HG03108 (cell line): Measurements from ENCODE around the gene SGK1.
"Not testable (repeated sequence)": the region's sequence is repeated elsewhere in the genome, so short reads cannot be mapped to it uniquely, and the experiment has no call there.

ENCODE experiments used
- ATAC-seq: cut with Tn5 transposase; IDR thresholded peaks from one replicate; pipeline ENCODE4 v1.9.1; 2021; ENCODE audit warnings: moderate library complexity; ENCODE audit not compliant: unreplicated experiment

SGK1 gene

DNA sequence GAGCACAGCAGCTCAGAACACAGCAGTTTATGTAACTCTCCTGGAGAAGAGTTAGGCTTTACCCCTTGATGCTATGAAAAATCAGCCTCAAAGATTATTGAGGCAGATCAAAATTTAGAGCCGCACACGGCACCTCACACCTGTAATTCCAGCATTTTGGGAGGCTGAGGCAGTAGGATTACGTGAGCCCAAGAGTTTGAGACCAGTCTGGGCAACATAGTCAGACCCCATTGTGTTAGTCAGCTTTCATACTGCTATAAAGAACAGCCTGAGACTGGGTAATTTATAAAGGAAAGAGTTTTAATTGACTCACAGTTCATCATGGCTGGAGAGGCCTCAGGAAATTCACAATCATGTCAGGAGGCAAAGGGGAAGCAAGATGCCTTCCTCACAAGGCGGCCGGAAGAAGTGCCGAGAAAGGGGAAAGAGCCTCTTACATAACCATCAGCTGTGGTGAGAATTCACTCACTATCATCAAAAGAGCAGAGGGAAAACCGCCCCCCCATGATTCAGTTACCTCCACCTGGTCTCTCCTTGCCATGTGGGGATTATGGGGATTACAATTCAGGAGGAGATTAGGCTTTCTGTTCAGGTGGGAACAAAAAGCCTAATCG is 87.7 kb downstream of the SGK1 start:
- no peak for ATAC-seq

DNA sequence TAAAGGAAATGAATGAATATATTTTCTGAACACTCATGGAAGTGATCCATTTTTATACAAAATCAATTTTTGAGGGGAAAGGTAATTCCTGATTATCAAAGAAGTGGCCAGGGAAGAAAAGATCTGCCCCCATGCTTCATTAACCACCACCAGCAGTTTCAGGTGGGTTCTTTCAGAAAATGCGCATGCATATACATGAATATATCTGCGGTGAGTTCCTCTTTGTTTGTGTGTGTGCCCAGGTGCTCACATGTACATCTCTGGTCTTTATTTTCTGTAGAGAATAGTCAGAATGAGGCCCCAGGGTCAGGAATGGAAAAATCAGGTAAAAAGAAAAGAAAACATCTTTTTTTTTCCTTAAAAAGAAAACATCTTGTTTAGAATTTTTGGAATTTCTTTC is 88.4 kb downstream of the SGK1 start:
- no peak for ATAC-seq

DNA sequence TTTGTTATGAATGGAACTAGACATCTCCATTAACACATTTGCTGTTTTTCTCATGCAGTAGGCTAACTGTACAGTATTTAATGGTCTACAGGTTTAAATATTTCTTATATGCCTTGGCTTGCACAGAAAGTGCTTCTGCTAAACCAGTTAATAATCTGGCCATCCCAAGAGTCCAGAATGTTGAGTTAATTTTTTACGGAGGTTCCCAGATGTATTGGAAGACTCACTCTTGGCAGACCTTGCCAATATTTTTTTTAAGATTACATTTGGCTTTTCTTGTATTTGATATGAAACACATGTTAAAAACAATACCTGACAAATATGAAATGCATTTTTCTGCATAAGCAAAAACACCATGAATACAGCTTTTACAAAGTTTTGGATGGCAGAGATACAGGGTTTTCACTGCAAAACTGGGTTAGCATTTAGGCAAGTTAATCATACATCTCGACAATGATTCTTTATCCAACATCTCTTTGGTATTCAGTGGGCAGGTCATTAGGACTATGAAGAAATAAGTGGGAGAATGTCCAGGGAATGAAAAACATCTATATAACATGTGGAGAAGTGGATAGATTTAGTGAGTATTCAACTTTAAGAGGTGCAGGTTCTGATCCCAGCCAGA is 94.0 kb downstream of the SGK1 start:
- no peak for ATAC-seq

DNA sequence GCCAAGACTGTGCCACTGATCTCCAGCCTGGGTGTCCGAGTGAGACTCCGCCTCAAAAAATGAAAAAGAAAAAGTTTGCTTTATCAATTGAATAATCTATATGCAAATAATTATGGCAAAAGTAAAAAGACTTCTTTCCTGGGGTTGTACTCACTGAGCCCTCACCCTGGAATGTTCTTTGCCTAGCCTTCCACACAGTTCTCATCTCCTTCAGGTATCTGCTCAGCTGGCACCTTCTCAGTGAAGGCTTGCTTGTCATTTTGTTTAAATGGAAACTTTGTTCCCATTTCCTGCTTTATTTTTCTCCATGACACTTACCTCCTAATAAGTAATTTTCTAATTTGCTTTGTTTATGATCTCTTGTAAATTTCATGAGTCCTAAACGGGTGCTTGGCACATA is 96.7 kb downstream of the SGK1 start:
- ATAC-seq, result no peak

DNA sequence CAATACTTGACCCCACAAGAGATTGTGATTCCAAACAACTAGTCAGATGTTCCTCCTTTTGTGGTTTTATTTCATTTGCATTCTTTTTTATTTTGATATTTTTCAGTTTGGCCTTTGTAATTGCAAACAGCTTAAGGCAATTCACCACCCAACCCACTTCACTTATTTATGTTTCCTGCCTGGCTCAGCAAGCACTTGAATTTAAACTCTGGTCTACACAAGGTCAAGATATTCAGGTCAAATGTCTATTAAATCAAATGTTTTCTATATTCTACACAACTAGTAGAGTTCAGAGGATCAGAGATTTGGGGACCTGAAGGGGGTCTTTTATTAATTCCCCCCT is 100.1 kb downstream of the SGK1 start:
- no peak for ATAC-seq

DNA sequence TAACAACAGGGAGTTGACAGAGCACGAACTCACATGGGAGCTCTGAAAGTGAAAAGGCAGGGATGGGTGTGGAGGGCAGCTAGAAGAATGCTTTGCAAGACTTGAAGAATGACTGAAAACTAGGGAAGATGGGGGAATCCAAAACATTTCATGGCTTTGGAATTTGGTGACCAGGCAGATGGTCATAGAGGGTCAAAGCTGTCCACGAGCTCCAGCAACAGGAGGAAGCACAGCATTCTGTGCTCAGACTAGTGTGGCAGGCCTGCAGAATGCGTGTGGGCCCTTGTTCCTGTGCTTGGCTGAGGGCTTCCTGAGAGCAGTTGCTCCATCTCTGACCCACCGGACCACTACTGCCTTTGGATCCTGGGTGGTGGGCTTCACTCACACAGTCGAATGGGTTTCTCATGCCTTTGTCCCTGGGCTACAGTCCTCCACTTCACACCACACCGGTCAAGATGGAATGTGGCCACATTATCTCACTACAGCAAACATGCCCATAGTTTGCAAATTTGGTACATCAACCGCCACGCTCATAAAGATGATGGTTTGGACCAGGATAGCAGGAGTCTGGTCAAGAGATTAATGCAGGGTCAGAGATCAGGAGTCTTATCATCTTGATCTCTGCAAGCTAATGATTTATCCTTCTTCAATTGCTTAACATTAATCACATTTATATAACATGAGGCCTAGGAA is 100.7 kb downstream of the SGK1 start:
- ATAC-seq, result no peak

DNA sequence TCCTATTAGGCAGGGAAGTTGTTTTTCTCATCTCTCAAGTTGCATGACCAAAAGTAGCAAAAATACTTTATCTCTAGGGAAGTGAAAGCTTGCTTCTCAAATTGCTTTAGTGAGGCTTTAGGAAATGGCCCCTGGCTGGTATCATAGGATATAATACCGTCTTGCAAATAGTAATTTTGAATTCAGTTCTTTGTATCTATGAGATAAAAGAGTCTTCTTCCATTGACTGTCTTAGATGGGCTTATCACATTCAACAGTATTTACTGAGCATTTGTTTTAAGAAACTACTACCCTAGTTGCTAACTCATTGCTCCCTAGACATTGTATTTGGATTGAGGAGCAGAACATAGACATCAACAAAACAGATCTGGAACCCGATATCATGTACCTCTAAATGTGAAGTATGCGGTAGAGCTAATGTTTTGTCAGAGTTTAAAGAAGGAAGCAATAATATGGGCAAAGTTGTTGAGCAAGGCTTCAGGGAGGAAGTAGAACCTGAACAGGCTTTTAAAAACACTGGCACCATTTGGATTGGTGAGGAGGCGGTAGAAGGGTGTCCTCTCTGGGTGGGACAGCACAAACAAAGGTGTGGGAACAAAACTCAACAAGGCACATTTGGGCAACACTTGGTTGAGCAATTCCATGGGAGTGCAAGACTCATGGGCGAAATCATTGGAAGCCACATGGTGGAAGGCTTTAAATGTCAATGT is 101.5 kb downstream of the SGK1 start:
- ATAC-seq, result no peak

DNA sequence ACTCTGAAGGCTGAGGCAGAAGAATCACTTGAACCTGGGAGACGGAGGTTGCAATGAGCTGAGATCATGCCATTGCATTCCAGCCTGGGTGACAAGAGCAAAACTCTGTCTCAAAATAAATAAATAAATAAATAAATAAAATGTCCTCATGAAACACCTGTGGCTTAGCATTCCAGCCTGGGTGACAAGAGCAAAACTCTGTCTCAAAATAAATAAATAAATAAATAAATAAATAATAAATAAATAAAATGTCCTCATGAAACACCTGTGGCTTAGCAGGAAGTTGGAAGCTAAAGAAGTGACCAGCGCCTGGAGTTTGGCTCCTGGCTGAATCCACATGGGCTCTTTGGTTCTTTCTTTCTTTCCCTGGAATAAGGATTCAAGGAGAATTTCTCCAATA is 104.5 kb downstream of the SGK1 start:
- not testable (repeated sequence) for ATAC-seq

DNA sequence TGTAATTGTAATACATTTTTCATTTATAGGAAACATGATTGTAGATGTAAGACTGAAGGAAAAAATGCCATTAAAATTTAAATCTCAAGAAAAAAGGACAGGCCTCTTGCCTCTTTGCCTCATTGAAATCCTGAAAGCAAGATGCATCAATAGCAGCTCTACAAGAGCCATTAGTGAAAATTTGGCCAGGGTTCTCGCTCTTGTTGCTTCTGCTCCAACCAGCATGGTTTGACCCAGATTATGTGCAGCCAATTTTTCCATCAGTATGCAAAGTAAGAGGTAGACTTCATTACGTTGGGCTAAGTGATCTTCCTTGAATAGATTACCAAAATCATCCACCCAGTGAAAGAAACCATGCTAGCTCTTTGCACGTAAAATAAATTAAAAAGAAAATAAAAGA is 106.6 kb downstream of the SGK1 start:
- ATAC-seq, result no peak

DNA sequence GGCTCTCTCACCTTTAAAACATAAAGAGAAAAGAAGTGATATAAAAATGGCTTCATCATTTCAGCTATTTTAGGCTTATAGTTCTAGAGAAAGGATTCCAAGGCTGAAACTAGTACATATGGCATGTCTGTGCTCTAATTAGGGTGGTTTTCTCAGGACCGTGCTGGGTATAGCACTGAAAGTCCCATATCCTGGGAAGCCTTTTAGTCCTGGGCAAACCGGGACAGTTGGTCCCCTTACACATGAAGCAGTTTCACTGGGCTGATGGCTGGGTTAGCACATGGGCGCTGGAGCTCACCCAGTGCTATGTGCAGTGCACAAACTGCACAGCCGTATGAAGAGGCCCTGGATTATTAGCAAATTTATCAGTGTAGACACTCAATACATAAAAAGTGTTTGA is 110.5 kb downstream of the SGK1 start:
- no peak for ATAC-seq

DNA sequence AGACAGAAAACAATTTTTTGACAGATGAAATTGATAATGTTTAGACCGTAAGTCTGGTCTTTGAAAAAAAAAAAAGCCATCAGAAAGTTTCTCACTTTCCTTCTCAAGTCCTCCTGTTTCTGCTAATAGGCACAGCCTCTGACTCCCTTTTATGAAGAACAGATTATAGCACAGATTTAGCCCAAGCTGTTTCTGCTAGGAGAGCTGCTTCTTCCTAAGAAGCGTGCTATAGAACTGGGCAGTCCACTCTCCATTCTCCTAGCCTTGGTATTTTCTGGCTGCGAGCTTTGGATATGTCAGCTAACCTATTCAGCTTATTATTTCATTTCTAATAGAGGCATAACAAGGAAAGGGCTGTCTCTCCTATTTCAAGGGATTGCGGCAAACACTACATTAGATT is 112.5 kb downstream of the SGK1 start:
- ATAC-seq, result no peak

DNA sequence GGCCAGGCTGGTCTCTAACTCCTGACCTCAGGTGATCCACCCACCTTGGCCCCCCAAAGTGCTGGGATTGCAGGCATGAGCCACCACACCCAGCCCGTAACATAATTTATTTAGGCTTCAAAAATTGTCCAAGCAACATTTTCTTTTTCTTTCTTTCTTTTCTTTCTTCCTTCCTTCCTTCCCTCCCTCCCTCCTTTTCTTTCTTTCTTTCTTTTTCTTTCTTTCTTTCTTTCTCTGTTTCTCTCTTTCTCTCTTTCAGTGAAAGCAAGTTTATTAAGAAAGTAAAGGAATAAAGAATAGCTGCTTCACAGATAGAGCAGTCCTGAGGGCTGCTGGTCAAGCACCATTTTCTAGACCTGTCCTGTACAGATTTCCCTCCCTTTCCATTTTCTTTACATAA is 113.2 kb downstream of the SGK1 start:
- not testable (repeated sequence) for ATAC-seq

DNA sequence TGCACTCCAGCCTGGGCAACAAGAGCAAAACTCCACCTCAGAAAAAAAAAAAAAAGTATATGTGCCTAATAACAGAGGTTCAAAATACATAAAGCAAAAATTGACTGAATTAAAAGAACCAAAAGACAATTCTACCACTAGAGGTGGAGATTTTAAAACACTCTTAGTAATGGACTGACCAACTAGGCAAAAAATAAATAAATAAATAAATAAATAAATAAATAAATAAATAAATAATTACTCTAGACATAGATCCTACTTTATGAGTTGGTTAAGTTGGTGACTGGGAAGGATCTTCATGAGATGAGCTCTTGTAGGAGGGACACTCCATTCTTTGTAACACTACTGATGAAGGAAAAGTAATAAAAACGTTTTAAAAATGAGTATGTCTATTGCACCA is 113.9 kb downstream of the SGK1 start:
- no peak for ATAC-seq

DNA sequence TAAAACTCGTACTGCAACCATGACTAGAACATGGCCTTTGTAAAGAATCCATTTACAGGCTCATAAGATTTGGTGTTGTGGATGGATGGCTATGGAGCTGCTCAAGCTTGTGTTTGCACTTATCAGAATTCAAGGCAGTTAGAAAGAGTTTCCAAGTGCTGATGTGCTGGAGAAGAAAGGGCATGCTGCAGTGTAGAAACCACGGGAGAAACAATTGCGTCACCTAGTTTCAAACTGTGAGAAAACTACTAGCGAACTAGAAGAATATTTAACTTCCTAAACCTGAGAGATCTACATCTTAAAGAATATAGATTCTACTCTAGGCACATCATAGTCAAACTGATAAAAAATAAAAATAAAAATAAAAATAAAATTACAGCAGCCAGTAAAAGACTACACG is 116.2 kb downstream of the SGK1 start:
- ATAC-seq, result no peak

DNA sequence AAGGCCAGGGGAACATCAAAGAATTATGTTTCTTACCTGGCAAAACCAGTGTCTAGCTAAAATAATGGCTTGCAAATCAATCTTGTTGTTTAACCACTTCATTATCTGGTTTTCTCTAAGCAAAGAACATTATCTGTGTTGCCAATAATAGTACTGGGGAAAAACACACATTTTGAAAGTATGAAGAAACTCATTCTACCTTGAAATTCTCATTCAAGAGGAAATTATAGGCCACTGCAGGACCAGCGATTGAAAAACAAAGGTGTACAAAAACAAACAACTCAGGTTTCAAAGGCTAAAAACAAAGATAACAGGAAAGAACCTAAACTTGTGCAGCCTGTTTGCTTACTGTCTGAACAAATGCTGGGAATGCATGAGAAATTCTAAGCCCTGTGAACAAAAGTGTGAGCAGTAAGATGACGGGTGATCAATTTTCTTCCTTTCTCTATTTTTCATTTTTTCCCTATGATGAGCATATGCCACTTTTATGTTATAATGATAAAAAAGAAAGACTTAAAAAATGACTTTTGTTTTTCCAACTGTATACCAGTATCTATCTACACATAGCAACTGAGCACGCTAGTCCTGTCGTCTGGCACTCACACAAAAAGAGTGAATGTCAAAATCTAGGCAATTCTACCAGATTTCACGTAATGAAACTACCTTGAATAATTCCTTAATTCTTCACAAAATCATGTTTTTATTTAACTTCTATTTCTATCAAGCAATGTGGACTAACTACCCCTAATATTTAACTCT is 117.9 kb downstream of the SGK1 start:
- ATAC-seq, result peak; percentile 41

DNA sequence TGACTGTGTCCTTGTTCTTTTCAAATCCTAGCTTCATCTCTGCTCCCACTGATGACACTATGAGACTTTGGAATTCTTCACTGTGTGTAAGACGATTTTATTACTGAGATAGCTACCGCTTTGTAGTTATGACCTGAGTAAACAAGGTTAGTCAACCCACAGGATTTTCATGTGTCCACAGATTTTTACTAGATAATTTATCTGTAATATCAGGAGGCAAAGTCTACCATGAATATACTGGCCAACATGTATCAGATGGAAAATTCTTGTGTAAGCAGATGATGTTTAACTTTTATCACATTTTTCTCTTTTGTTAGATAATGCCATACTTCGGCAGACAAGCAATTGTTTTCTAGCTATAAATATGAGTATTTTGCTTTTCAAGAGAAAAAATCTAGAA is 119.8 kb downstream of the SGK1 start:
- no peak for ATAC-seq

DNA sequence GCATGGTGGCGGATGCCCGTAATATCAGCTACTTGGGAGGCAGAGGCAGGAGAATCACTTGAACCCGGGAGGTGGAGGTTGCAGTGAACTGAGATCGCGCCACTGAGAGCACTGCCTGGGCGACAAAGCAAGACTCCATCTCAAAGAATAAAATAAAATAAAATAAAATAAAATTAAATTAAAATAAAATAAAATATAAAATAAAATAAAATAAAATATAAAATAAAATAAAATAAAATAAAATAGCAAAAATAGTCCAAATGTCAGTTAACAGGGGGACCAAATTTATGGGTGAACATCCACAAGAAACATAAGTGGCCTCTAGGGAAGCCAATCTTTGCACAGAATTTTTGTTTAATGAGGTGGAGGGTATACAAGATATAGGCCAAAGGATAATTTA is 120.2 kb downstream of the SGK1 start:
- not testable (repeated sequence) for ATAC-seq

DNA sequence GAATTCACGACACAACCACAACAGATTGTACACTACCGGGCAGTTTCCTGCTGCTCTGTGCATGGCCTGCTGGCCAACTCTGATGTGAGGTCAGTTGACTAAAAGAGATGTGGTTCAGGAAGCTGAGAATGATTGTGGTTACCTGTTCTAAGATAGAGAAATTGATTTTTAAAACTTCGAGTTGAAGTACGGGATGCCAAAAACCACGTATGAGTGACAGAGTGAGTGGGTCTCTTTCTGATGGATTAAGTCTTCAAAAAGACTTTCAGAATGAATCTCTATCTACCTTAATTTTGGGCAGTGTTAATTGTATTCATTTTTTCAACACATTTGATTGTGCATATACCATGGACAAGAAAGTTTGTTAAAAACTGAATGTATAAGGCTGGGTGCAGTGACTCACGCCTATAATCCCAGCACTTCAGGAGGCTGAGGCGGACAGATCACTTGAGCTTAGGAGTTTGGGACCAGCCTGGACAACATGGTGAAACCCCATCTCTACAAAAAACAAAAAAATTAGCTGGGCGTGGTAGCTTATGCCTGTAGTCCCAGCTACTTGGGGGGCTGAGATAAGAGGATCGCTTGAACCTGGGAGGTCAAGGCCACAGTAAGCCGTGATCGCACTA is 121.2 kb downstream of the SGK1 start:
- peak; percentile 90 for ATAC-seq

DNA sequence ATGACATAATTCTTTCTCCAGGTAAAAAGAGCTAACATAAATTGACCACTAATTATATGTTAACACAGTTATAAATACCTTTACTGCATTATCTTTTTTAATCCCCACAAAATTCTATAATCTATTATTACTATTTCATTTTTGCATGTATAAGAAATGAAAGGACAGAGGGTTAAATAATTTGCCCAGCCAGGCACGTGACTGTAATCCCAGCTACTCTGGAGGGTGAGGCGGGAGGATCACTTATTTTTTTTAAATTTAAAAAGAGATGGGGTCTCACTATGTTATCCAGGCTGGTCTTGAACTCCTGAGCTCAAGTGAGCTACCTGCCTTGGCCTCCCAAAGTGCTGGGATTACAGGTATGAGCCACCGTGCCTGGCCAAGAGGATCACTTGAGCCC is 121.9 kb downstream of the SGK1 start:
- ATAC-seq, result no peak

DNA sequence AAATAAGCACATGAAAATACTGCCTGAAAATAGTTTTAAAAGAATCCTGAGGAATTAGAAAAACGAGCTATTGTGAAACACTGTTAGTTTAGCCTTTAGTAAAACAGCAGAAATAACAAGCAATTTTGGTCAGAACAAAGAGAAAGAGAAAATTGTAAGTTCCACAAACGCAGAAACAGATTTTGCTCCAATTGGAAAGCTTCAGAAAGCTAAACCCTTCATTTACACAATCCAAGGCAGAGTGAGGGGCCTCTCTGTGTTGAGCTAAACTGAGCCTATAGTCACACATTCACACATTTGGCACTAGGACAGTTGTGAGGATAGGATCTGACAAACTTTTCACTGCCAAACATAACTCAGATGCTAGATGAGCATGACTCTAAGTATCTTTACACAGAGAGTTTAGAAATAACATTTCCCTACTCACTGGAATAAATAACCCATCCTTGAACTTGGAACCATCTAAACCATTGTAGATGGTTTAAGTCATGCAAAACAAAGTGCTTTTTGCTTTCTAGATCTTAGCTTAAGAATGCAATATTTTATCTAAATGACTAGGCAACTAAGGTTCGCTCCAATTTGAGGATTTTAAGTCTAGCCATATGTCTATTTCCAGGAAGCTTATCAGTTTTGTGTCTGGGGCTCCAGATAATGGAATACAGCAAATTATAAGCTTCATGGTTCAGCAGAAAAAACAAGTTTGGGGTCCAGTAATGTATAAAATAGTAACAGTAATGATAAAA is 122.6 kb downstream of the SGK1 start:
- ATAC-seq, result no peak
